NB4 (cell line): ENCODE results near the gene STX8.

Experiments
- MYC ChIP-seq: IDR thresholded peaks from 2 replicates; pipeline ENCODE4 v1.6.1; 2011; ENCODE audit warnings: low read depth, low read length
- POLR2A ChIP-seq: IDR thresholded peaks from 2 replicates; pipeline ENCODE4 v1.6.1; 2011; ENCODE audit warnings: mild to moderate bottlenecking; ENCODE audit not compliant: insufficient read length; ENCODE audit errors: extremely low read depth
- TF ChIP-seq, protein P1 (sequence below): IDR thresholded peaks from one replicate; pipeline ENCODE4 v1.5.1; 2012; ENCODE audit warnings: low read depth, low read length
- TF ChIP-seq, protein P2 (sequence below): IDR thresholded peaks from 2 replicates; pipeline ENCODE4 v1.6.1; 2011; ENCODE audit warnings: low read depth, low read length

DNA sequence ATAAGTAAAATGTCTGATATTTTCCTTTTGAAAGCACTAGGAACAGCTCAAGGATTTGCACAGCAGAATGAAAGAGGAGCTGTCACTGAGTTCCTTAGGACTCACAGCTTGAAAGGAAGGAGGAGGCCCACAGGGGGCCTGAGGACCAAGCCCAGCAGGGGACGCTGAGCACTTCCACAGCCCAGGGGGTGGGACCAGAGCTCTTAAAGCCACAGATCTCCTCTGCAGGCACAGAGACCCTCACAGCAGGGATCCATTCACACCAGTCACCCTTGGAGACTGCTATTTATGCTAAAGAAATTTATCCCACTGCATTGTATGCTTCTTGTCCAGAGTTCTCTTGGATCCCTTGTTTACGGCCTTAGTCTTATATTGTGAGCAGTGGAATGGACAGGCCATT is 253.3 kb downstream of the STX8 start:
- TF ChIP-seq, protein P1, sequence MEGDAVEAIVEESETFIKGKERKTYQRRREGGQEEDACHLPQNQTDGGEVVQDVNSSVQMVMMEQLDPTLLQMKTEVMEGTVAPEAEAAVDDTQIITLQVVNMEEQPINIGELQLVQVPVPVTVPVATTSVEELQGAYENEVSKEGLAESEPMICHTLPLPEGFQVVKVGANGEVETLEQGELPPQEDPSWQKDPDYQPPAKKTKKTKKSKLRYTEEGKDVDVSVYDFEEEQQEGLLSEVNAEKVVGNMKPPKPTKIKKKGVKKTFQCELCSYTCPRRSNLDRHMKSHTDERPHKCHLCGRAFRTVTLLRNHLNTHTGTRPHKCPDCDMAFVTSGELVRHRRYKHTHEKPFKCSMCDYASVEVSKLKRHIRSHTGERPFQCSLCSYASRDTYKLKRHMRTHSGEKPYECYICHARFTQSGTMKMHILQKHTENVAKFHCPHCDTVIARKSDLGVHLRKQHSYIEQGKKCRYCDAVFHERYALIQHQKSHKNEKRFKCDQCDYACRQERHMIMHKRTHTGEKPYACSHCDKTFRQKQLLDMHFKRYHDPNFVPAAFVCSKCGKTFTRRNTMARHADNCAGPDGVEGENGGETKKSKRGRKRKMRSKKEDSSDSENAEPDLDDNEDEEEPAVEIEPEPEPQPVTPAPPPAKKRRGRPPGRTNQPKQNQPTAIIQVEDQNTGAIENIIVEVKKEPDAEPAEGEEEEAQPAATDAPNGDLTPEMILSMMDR, result no peak
- TF ChIP-seq POLR2A, result no peak
- TF ChIP-seq, protein P2, sequence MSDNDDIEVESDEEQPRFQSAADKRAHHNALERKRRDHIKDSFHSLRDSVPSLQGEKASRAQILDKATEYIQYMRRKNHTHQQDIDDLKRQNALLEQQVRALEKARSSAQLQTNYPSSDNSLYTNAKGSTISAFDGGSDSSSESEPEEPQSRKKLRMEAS, result no peak
- no peak for TF ChIP-seq MYC
